ENCODE measurements around the gene CNPY3.
"Not testable (repeated sequence)": the region's sequence is repeated elsewhere in the genome, so short reads cannot be mapped to it uniquely, and the experiment has no call there.

The CNPY3 gene

DNA sequence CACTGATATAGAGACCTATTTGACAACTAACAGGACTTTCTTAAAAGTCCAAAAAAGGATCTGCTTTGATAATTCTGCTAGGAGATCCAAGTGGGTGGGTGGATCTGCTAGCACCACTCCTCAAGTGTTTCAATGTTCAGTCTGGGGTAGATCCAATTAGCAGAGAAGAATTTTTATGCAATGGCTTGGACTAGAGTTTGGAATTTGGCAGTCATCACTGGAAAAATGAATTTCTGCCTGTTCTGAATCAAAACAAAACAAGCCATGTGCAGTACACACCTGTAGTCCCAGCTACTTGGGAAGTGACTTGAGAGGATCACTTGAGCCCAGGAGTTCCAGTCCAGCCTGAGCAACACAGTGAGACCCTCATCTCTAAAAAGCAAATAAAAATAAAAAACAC, 18.7 kb downstream of the CNPY3 start:
- no peak for DNase-seq (ENCODE audit: low read depth, low spot score)

DNA sequence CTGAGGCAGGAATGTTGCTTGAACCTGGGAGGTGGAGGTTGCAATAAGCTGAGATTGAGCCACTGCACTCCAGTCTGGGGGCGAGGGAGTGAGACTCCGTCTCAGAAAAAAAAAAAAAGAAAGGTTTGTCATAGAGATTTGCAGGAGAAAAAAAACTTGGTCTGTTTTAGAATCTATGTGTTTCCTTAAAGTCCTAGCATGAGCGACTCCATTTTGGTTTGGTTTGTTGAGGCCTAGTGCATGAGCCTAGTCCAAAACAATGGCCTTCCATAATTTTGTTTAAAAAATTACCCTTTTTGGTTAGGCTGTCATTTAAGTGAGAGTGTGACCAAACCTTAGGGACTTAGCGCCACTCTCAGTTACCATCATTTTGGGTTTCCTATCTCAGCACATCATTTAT, 23.1 kb downstream of the CNPY3 start:
- H3K4me3 ChIP-seq (ENCODE audit: low read length), result no peak overlapping the region
- DNase-seq (ENCODE audit: low read depth, low spot score), result no peak

More for the DNA sequence above, 18.7 kb downstream of the CNPY3 start:
- H3K4me3 ChIP-seq (ENCODE audit: low read length), result no peak overlapping the region

DNA sequence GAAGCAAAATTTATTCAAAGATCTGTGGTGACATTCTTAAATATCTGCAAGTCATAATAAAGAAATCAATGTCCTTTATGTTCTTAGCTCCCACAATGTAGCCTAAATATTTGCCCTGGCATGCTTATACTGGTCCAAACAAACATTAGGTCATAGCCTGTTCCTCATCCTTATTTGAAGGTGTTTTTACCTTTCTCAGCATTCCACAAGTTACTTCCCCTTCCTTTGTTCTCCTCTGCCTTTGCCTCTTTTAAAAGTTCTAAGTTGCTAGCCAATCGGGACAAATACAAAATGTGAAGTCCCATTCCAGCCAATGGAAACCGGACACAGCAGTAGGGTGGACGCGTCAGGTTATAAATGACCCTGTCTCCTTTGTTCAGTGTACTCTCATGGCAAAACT, 25.1 kb downstream of the CNPY3 start:
- H3K4me3 ChIP-seq (ENCODE audit: low read length), result not testable (repeated sequence)

DNA sequence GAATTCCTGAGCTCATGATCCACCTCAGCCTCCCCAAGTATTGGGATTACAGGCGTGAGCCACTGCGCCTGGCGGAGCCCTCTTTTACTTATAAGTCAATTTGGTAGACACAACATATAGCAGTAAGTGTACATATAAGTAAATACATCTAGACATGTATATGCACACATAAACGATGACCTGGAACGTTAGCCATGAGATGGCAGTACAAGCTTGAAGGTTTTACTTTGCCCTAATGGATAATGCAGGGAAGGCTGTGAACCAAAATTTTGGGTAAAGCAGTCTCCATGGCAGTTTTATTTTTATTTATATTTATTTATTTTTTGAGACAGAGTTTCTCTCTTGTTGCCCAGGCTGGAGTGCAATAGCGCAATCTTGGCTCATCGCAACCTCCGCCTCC, 28.8 kb downstream of the CNPY3 start:
- no peak overlapping the region for H3K4me3 ChIP-seq (ENCODE audit: low read length)
- DNase-seq (ENCODE audit: low read depth, low spot score), result no peak

More for the DNA sequence above, 25.1 kb downstream of the CNPY3 start:
- DNase-seq (ENCODE audit: low read depth, low spot score), result not testable (repeated sequence)

DNA sequence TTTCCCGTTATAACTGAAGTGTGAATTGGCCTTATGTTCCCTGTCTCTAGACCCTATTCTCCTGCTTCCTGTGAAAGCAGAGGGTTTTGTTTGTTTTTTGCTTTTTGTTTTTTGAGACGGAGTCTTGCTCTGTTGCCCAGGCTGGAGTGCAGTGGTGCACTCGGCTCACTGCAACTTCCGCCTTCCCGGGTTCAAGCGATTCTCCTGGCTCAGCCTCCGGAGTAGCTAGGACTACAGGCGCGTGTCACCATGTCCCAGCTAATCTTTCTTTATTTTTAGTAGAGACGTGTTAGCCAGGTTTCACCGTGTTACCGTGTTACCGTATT, 30.6 kb downstream of the CNPY3 start:
- no peak overlapping the region for H3K4me3 ChIP-seq (ENCODE audit: low read length)

DNA sequence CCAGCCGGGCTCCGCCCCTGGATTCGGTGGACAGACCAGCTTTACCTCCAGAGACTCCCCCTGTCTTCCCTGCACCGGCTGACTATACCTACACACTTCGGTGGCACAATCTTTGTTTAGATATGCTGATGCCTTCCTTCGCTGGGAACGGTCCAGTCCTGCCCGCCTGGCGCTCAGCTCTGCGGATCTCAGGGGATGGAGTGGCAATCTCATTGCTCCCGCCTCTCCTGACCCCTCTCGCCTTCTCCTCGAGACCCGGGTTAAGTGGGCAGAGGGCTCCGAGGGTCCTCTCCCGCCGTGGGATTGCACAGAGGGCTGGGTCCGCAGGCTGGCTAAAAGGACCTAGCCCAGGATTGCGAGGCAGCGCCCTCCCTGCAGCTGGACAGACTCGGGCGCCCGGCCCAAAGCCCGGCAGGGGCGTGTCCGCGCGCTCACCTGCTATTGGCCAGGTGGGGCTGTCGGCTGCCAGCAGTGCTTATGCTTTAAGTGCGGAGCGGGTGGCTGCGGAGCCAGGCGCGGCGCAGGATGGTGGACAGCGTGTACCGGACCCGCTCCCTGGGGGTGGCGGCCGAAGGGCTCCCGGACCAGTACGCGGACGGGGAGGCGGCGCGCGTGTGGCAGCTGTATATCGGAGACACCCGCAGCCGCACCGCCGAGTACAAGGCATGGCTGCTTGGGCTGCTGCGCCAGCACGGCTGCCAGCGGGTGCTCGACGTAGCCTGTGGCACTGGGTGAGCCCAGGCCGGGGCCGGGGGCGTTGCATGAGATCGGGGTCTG, 31.2 kb downstream of the CNPY3 start, which contains the start of gene GNMT:
Gene GNMT (plus strand): TSS at position 512 of the 777 bp plus-strand sequence. CDS start 14 bp downstream, at position 526.
- no peak within 1 kb of the TSS for H3K4me3 ChIP-seq (ENCODE audit: low read length)
- DNase-seq (ENCODE audit: low read depth, low spot score), result no peak

More for the DNA sequence above, 30.6 kb downstream of the CNPY3 start:
- no peak for DNase-seq (ENCODE audit: low read depth, low spot score)

DNA sequence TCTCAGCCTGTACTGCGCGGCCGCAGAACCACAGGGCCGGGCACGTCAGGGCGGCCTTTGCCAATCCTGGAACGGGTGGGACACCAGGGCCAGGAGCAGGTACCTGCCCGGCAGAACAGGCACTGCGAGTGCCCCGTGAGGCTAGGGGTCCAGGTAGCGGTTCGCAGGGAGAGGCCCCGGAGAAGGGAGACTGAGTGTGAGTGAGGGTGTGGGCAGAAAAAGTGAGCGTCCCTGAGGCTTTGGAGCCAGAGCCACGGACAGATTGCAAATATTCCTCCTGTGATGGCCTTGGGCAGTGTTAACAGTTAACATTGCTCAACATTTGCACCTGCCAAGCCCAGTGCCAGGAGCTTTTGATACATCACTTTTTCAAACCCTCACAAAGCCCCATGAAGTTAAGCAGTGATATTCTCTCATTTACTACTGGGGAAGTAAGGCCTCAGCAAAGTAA, 31.8 kb downstream of the CNPY3 start:
- no peak overlapping the region for H3K4me3 ChIP-seq (ENCODE audit: low read length)
- no peak for DNase-seq (ENCODE audit: low read depth, low spot score)

DNA sequence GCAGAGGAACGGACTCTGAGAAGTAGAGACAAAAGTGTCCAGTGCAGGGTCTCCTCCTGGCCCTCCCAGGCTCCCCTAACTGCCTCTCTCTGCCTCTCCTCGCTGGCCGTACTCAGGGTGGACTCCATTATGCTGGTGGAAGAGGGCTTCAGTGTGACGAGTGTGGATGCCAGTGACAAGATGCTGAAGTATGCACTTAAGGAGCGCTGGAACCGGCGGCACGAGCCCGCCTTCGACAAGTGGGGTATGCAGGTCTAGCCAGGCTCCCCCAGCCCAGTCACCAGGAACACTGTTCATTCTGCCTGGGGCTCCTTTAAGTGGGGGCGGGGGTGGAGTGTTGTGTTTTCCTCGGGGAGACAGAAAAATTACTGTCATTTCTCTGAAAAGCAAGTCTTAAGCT, 32.8 kb downstream of the CNPY3 start:
- no peak overlapping the region for H3K4me3 ChIP-seq (ENCODE audit: low read length)
- no peak for DNase-seq (ENCODE audit: low read depth, low spot score)

DNA sequence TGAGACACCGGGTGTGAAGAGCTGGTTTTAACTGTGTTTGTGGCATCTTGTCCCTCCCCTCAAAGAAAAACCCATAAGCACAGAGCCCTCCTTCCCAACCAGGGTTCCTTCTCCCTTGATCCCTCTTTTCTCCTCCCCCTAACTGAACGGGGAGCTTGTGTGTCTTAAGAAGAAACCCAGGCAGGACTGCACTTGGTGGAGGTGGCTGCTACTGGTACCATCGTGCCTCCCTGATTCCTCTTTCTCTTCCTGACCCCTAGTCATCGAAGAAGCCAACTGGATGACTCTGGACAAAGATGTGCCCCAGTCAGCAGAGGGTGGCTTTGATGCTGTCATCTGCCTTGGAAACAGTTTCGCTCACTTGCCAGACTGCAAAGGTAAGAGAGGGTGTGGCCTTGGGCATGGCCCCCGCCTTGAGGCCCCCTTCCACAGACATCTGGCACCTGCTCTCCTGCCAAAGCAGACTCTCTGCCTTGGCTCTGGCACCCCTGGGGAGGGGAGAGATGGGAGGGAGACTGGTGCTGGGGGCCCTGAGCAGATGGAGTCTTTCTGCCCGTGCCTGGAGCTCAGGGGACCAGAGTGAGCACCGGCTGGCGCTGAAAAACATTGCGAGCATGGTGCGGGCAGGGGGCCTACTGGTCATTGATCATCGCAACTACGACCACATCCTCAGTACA, 33.4 kb downstream of the CNPY3 start:
- no peak for DNase-seq (ENCODE audit: low read depth, low spot score)
- H3K4me3 ChIP-seq (ENCODE audit: low read length), result no peak overlapping the region

DNA sequence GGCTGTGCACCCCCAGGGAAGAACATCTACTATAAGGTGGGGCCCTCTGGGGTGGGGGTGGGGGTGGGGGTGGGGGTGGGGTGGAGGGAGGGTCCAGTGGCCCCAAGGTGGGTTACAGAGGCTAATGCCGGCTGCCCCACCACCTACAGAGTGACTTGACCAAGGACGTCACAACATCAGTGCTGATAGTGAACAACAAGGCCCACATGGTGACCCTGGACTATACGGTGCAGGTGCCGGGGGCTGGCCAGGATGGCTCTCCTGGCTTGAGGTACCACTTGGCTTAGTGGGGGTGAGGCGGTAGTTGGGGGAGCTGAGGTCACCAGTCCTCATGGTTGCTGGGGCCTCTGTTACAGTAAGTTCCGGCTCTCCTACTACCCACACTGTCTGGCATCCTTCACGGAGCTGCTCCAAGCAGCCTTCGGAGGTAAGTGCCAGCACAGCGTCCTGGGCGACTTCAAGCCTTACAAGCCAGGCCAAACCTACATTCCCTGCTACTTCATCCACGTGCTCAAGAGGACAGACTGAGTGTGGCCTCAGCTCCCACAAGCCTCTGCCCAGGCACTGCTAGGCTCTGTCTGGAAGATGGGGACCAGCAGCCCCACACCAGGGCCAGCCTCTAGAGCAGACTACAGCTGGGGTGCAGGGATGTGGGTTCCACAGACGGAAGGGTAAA, 34.0 kb downstream of the CNPY3 start:
- no peak for DNase-seq (ENCODE audit: low read depth, low spot score)

DNA sequence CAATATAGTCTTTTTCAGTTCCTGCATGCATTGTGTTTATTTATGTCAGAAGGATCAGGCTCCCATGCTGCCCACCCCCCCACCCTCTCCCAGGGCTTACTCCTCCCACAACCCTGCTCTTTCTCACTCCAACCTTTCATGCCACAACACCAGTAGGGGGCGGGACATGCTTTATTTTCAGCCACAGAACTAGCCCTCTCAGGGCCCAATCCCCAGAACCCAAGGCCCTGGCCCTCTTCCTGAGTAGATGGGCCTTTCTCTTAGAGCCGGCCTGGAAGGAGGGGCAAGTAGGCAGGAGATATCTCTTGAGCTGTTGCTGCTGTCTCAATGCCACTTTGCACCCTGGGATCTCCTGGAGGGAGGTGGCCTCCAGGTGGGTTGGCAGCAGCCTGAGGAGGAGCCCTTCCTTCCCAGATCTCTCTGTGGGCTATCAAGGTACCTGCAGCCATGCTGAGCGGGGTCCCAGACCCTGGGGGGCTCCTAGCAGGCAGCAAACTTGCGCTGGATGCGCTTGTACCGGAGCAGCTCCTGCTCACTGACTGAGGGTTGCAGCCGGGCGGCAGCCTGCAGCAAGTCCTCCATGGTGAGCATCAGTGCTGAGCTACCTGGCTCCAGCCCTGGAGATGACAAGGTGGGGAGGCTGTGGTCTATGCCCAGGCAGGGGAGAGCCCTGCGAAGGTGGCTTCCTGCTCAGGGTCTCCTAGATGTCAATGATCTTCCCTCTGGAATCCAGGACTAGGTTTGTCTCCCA, 34.8 kb downstream of the CNPY3 start:
- H3K4me3 ChIP-seq (ENCODE audit: low read length), result no peak overlapping the region
- DNase-seq (ENCODE audit: low read depth, low spot score), result peak; percentile 48

More for the DNA sequence above, 34.0 kb downstream of the CNPY3 start:
- H3K4me3 ChIP-seq (ENCODE audit: low read length), result no peak overlapping the region

DNA sequence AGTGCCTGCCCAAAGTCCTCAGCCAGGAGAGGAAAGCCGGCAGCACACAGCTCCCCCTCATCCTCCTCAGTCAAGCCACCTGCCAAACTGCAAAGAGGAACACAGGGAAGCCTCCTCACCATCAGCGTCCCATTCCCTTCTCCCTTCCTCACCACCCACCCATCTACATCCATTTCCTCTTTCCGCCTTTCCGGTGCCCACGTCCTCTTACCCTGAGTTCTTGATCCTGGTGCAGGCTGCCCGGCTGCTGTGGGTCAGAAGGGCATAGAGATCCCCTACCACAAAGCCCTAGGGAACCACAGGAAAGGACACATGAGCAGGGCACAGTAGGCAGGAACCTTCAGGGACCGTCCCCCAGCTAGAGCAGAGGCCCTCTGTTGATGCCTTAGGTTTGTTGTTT, 37.3 kb downstream of the CNPY3 start:
- DNase-seq (ENCODE audit: low read depth, low spot score), result no peak
- H3K4me3 ChIP-seq (ENCODE audit: low read length), result no peak overlapping the region

DNA sequence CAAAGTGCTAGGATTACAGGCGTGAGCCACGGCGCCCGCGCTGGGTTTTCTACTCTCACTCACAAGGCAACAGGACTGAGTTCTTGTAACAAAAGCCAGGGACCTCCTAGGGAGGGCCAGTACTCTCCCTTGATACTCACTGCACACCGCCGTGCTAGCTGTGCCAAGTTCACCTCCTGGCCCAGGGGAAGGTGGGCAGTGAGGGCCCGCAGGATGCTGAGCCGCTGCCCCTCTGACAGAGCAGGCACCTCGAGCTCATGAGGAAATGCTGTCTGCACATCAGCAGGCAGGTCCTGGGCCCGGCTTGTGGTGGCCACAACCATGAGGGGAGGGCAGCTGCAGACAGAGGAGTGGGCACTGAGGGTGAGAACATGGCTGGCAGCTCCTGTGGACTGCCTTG, 37.9 kb downstream of the CNPY3 start:
- DNase-seq (ENCODE audit: low read depth, low spot score), result no peak

DNA sequence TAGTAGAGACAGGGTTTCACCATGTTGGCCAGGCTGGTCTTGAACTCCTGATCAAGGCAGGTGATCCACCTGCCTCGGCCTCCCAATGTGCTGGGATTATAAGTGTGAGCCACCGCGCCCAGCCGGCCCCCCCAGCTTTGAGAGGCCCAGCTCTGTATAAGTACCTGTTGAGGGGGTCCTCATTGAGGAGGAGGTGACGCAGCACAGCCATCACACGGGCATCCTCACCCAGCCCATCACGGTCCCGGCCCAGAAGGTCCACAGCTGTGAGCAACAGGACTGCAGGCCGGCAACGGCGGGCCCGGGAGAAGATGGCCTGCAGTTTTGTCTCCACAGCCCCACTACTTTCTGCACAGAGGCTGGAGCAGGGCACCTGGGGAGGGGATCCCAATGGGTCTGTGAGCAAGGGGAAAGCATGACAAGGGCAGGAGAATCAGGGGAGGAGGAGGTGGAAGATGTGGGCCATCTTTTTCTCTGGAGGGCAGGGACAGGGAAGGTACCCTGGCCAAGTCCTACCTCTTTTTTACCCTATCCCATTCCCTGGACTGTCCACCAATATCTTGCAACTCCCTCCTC, 38.9 kb downstream of the CNPY3 start:
- no peak overlapping the region for H3K4me3 ChIP-seq (ENCODE audit: low read length)
- DNase-seq (ENCODE audit: low read depth, low spot score), result no peak

More for the DNA sequence above, 37.9 kb downstream of the CNPY3 start:
- no peak overlapping the region for H3K4me3 ChIP-seq (ENCODE audit: low read length)

DNA sequence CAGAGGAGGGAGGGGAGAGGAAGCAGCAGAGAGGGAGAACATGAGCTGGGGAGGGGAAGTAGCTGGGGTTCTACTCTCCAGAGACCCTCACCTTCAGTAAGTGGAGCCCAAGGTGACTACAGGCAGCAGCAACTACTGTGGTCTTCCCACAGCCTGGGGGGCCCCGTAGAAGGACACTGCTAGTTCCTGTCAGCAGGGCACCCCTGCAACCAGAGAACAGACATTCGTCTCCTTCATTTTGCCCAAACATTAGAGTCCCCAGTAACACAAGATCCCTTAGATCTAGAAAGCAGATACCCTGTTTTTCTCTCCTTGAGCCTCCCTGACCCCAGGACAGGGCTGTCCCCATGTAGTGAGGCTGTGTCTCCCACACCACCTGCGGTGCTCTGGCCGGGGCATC, 39.5 kb downstream of the CNPY3 start:
- no peak for DNase-seq (ENCODE audit: low read depth, low spot score)
- no peak overlapping the region for H3K4me3 ChIP-seq (ENCODE audit: low read length)

DNA sequence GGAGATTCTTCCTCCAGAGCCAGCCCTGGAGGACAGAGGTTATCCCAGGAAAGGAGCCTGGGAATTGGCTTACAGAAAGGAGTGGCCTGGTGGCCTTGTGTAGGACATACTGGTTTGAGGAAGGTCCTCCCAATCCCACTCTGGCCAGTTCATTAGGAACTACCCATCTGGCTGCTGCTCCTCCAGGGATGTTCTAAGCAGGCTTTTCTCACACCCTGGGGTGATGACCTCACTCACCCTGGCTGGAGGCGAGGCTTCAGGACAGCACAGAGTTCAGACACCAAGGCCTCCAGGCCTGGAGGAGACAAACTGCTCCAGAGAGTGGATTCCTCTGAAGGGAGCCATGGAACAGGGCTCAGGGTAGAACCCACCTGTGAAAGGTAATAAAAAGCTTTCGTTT, 40.2 kb downstream of the CNPY3 start:
- no peak for DNase-seq (ENCODE audit: low read depth, low spot score)
- no peak overlapping the region for H3K4me3 ChIP-seq (ENCODE audit: low read length)

DNA sequence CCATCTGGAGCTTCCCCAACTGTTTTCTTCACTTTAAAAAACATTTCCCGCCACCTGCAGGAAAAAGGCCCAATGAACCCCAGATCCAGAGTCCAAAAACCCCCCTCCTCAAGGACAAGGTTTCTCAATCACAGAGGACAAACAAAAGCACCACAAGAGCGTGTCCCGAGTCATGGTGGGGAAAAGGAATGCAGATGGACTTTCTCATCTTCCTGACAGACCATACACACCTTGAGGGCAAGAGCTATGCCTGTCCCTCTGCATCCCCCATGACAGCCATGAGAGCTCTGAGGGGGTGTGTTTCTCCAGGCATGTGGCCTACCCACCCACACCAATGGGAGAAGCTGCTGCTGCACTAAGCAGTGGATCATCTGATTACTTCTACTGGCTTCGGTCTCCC, 40.7 kb downstream of the CNPY3 start:
- H3K4me3 ChIP-seq (ENCODE audit: low read length), result no peak overlapping the region
- no peak for DNase-seq (ENCODE audit: low read depth, low spot score)

DNA sequence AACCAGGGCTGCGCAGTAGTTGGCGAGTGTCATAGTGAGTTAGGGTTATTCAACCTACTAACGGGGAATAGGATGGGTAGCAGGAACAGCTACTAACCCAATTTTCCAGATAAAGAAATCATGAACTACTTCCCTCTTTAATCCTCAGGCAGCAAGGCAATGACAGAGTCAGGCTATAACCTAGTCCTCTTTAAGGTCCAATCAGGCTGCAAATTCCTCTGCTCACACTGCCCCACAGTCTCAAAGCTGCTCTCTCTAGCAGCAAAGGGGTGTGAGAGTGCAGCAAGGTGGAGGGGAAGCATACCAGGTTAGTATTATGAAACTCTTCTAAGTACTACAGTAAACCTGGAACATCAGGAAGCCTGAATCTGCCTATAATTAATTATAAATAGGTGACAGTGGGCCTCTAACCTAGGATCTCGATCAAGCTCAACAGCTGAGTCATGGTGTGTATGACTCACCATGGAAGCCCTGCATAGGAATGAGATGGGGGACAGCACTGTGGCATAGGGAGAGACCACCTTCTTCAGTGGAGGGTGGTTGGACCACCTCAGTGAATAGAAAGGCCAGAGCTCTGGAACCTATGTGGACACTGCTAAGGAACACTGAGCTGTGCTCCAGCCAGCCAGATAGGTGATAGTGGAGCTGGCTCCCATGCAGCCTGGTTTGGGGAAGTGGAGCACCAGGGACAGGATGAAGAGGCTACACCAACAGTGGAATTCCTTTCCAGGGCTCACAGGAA, 41.8 kb downstream of the CNPY3 start:
- no peak for DNase-seq (ENCODE audit: low read depth, low spot score)
- no peak overlapping the region for H3K4me3 ChIP-seq (ENCODE audit: low read length)

All from Jurkat, Clone E6-1 (cell line).